Suppressor macrophage (primary cell): ENCODE results near the gene P2RX1.

ENCODE experiments used
- DNase-seq, 4 experiments: peaks; one replicate each; pipeline ENCODE4 v3.0.0-alpha.2; 2020 to 2022

Gene P2RX1

GRCh38 chr17:3924512-3925350 lies 8.5 kb upstream of the P2RX1 start:
- DNase-seq = no peak

DNA sequence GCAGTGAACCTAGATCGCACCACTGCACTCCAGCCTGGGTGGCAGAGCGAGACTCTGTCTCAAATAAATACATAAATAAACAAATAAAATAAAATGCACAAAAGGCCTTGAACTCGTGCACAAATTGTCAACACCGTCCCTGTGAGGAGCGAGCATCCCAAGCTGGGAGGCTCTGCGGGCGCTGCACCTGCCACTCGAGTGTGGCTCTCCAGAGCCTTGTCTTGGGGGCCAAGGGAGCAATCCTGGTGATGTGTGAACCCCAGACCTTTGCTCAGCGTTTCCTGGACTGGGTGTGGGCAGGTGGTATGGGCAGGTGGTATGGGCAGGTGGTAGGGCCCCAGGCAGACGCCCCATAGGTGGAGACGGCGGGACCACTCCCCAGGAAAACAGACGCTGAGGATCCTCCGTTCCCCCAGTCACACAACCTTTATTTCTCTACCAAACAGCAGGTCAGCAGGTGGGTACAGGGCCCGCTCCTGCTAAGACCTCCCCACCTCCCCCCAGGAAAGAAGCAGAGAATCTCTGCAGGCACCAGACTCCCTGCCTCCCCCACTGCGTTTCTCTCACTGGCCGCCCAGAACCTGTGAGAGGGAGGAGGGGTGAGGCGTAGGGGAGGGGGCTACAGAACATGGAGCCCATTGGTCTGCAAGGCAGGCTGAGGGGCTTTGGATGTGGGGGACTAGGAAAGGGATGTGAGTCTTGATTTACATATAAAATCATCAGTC lies 7.4 kb upstream of the P2RX1 start:
- no peak for DNase-seq

GRCh38 chr17:3922765-3923164 lies 6.5 kb upstream of the P2RX1 start:
- DNase-seq = no peak

GRCh38 chr17:3921502-3922319 lies 5.4 kb upstream of the P2RX1 start:
- DNase-seq = no peak

DNA sequence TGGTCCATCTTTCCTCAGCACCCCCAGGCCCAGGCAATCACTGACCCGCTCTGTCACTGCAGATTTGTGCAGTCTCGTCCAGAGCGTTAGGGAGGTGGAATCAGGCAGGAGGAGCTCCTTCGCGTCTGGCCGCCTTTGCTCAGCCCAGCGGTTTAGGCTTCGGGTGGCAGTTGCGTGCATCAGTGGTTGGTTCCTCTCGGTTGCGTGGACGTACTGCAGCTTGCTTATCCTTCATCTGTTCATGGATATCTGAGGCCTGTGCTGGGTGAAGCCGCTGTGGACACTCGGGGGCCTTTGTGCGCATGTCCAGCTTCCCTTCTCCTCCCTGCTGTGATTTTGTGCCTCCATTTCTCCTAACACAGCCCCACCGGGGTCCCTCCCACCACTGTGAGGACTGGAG lies 4.7 kb upstream of the P2RX1 start:
- no peak for DNase-seq

DNA sequence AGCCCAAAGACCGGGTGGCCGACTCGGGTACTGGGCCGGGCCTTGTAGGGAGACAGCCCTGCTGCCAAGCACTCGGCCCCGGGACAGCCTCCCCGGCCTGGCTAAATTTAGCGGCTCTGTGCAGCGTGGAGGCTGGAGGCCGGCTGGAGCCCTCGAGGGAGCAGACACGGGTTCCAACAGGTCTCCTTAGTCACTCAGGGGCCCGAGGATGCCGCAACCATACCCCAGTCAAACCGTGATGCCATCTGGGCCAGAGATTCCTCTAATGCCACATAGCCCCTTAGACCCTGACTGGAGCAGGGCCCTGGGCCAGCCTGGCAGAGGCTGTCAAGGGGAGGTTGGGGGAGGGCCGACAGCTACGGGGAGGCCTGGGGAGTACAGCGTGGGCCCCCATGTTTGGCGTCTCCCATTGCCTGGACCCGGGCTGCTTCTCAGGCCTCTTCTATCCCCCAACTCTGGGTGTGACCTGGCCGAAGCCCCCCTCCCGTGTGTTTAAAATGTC lies 2.9 kb upstream of the P2RX1 start:
- DNase-seq = no peak

DNA sequence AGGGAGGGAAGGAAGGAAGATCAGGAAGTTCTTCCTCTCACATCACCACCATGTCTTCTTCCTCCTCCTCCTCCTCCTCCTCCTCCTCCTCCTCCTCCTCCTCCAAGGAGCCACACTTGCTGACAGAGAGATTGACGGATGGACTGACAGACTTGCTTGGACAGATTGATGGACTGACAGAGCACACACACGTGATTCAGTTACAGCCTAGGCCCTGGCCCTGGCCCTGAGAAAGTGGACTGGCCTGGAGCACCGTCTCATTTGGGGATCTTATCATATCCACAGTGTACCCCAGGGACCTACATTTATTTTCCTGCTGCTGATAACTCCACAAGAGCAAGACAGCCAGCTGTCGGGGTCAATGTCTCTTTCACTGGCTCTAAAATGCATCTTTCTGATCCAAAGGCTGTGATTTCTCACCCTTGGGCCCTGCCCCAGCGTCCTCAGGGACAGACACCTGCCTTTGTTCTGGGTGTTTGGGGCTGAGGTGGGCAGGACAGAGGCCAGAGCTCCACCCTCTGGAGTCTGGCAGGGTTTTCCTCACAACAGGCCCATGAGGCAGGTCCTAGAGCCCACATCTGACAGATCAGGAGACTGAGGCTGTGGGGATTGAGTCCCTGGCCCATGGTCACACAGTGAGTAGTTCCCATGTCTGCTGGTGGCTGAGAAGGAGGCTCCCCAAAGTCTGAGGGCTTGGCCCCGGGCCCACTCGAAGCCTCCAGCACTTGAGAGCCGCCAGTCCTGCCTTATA lies 2.3 kb upstream of the P2RX1 start:
- no peak for DNase-seq

DNA sequence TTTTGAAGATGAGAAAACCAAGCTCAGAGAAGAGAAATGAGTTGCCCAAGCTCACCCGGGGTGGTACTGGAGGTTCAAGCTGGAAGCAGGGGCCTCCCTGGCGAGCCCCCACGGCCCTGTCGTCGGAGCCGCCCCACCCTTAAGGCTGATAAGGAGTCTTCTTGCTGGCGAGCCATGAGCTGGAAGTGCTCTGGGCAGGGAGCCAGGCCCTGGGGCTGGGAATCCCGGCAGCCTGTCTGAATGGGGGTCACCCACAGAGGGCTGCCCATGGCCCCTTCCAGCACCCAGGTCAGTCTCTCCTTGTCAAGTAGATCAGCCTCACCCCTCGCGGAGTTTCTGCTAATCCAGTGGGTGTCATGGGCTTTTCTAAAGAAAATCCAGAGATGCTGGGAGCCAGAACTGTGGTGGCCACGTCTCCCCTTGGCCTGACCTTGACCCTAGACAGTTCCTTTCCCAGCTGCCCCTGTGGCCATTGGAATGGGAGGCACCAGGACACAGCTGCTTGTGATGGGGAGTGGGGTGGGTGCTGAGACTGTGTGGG lies 1.2 kb upstream of the P2RX1 start:
- DNase-seq = peak in 2 of 4 experiments; percentile 5 to 25

GRCh38 chr17:3916825-3917224 lies 560 bp upstream of the P2RX1 start:
- peak in 3 of 4 experiments; percentile 44 to 55 (median 50) for DNase-seq

- DNase-seq = peak; percentile 32 to 60 (median 51)
Observed at GRCh38 chr17:3915581-3915994, 677 bp downstream of the P2RX1 start.

GRCh38 chr17:3914312-3914670 lies 2.0 kb downstream of the P2RX1 start:
- peak in 3 of 4 experiments; percentile 17 to 37 (median 35) for DNase-seq

GRCh38 chr17:3913531-3914311 lies 2.5 kb downstream of the P2RX1 start:
- DNase-seq = peak; percentile 91 to 93 (median 92)

DNA sequence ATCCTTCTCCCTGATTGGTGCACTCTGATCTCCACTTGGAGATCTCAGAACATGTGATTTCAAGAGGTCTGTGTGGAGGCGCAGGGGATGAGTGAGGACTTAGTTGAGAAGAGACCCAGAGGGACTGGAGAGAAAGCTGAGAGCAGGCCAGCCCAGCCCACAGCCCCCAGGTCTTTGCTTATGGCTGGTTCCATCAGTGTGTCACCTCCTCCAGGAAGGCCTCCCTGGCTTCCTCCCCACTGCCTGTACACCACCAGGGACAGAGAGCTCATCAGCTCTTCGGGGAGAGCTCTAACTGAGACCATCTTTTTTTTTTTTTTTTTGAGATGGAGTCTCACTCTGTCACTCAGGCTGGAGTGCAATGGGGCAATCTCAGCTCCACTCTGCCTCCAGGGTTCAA lies 3.4 kb downstream of the P2RX1 start:
- DNase-seq = no peak

DNA sequence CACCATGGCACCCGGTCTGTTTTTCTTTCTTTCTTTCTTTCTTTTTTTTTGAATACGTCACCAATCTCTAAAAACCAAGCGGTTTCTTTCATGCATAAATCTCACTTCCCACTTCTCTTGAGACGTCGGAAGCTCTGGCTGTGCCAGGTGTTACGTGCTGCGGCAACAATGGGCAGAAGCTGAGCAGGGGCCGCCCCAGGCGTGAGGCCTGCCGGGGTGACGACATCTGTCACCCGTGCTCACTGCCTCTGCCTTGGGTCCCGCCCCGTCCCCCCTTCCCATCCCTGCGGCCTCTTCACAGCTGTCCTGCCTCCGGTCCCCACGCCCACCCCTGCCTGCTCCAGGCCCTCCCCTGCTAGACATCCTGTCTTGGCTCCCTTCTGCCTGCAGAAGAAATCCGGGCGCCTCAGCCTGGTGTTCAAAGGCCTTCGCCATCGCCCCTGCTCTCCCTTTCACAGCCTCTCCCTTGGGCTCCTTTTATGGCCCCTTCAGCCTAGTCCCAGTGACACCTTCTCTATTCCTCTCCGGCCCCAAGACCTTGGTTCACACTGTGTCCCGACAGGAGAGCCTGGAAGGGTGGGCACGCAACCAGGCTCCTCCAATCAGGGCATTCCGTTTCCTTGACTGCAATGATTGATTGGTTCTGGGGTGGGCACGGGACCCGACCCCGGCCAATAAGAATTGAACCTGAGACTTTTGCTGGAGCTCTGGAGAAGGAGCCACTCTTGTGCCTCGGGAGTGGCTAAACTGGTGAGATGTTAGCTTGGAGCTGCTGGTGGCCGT lies 4.8 kb downstream of the P2RX1 start:
- DNase-seq = peak; percentile 73 to 80 (median 76)

DNA sequence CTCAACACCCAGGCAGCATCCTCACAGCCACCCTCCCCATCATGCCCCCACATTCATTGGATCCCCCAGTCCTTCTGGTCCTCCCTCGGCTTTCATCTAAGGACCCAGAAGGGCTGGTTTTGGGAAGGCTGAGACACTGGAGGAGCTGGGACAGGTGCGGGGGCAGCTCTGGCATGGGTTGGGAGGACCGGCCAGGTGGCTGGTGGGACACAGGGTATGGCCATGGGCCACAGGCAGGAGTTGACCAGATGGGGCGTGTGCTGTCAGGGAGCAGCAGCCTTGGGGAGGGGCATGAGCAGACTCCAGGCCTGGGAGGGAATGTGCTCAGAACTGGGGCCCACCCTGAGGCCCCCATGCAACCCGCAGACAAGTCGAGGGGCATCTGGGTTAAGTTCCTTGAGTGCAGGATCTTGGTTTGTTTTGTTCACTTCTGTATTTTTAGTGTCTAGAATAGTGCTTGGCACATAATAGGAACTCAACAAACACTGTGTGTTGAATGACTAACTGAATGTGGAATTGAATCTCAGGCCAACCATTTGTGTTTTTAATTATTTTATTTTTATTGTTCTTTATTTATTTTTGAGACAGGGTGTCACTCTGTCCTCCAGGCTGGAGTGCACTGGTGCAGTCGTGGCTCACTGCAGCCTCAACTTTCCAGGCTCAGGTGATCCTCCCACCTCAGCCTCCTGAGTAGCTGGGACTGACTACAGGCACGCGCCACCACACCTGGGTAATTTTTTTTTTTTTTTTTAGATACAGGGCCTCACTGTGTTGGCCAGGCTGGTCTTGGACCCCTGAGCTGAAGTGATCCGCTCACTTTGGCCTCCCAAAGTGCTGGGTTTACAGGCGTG lies 5.6 kb downstream of the P2RX1 start:
- no peak for DNase-seq

DNA sequence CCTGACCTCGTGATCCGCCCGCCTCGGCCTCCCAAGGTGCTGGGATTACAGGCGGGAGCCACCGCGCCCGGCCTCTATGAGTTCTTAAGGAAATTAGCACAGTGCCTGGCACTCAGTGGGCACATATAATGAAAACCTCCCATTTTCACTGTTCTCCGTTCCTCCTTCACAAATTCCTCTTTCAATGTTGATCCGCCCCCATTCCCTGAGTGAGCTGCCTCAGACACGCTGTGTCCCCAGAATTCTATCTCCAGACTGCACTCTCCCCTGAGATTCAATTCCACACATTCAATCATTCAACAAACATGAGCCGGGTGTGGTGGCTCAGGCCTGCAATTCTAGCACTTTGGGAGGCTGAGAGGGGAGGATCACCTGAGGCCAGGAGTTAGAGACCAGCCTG lies 7.0 kb downstream of the P2RX1 start:
- DNase-seq = no peak

GRCh38 chr17:3907483-3908216 lies 8.6 kb downstream of the P2RX1 start:
- no peak for DNase-seq

GRCh38 chr17:3906881-3907280 lies 9.4 kb downstream of the P2RX1 start:
- no peak for DNase-seq
